ENCODE results near the gene TRAPPC5. TPM values are rescaled to one million over a fixed set of nuclear protein-coding genes. Genes with fewer than 3 reads are reported as not detected.

TRAPPC5 gene
- polyA plus RNA-seq, 1 of the 3 experiments (the other 2 are of a cell fraction), result 49.4 TPM

GRCh38 chr19:7705387-7706187 lies 25.0 kb downstream of the TRAPPC5 start:
- Histone ChIP-seq H3K4me1 (ENCODE audit: control insufficient read depth in 1 of 2, insufficient read depth in 2 of 2, low read depth in 1 of 2, low read length in 1 of 2) (no peaks in the 10 kb centered on the region), H3K9me2 (no peaks in the 10 kb centered on the region), H2AFZ (ENCODE audit: low read depth) (no peak overlapping the region), H3K9me3 (no peaks in the 10 kb centered on the region), H3K9ac (no peak overlapping the region), H3K36me3 (replicated peaks in 1 of 2; ENCODE audit: control insufficient read depth in 1 of 2, insufficient read depth in 2 of 2, low read length in 1 of 2) (no peaks in the 10 kb centered on the region), H3K4me3 (ENCODE audit: low read depth in 2 of 2, low read length in 1 of 2) (no peak overlapping the region), H3K27me3 (ENCODE audit: insufficient read depth) (peaks cover 64% of the 10 kb centered on the region), H3K4me2 (no peak overlapping the region), H4K20me1 (ENCODE audit: insufficient read depth) (no peaks in the 10 kb centered on the region), H3K79me2 (ENCODE audit: insufficient read depth) (no peaks in the 10 kb centered on the region), H3F3A (replicated peaks; ENCODE audit: insufficient read depth) (no peaks in the 10 kb centered on the region), H3K27ac (ENCODE audit: low read depth in 2 of 2, low read length in 1 of 2) (no peak overlapping the region)
- CTCF ChIA-PET, result interaction anchor here (0.8 kb wide), 1 partner anchor 25 kb away, joined by 4 read pairs; the partner anchor contains the start of gene TRAPPC5
- DNase-seq, result no peak
- POLR2A ChIA-PET, result no interaction called here
- 29% methylated on average over 24 of the region's 24 CpGs for WGBS (ENCODE audit: low lambda C conversion rate)
- TF ChIP-seq, protein P1, sequence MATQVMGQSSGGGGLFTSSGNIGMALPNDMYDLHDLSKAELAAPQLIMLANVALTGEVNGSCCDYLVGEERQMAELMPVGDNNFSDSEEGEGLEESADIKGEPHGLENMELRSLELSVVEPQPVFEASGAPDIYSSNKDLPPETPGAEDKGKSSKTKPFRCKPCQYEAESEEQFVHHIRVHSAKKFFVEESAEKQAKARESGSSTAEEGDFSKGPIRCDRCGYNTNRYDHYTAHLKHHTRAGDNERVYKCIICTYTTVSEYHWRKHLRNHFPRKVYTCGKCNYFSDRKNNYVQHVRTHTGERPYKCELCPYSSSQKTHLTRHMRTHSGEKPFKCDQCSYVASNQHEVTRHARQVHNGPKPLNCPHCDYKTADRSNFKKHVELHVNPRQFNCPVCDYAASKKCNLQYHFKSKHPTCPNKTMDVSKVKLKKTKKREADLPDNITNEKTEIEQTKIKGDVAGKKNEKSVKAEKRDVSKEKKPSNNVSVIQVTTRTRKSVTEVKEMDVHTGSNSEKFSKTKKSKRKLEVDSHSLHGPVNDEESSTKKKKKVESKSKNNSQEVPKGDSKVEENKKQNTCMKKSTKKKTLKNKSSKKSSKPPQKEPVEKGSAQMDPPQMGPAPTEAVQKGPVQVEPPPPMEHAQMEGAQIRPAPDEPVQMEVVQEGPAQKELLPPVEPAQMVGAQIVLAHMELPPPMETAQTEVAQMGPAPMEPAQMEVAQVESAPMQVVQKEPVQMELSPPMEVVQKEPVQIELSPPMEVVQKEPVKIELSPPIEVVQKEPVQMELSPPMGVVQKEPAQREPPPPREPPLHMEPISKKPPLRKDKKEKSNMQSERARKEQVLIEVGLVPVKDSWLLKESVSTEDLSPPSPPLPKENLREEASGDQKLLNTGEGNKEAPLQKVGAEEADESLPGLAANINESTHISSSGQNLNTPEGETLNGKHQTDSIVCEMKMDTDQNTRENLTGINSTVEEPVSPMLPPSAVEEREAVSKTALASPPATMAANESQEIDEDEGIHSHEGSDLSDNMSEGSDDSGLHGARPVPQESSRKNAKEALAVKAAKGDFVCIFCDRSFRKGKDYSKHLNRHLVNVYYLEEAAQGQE (IDR thresholded peaks at IDR 0.05; ENCODE audit: low read depth, low read length), result no peak
- no peak for TF ChIP-seq EP300 (IDR thresholded peaks at IDR 0.05; ENCODE audit: borderline replicate concordance in 1 of 2, low read depth in 1 of 2, low read length in 1 of 2)
- TF ChIP-seq GATA2 (CRISPR knock-in tag; IDR thresholded peaks at IDR 0.05), result no peak
- TF ChIP-seq, protein P2, sequence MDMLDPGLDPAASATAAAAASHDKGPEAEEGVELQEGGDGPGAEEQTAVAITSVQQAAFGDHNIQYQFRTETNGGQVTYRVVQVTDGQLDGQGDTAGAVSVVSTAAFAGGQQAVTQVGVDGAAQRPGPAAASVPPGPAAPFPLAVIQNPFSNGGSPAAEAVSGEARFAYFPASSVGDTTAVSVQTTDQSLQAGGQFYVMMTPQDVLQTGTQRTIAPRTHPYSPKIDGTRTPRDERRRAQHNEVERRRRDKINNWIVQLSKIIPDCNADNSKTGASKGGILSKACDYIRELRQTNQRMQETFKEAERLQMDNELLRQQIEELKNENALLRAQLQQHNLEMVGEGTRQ (IDR thresholded peaks at IDR 0.05; ENCODE audit: borderline replicate concordance, low read depth, low read length), result no peak
- no peak for TF ChIP-seq FOSL2 (IDR thresholded peaks at IDR 0.05; ENCODE audit: borderline replicate concordance, low read depth)
- TF ChIP-seq MEF2A (IDR thresholded peaks at IDR 0.05; ENCODE audit: borderline replicate concordance, low read depth), result no peak
- TF ChIP-seq SMC3 (IDR thresholded peaks at IDR 0.05; ENCODE audit: low read depth, low read length), result no peak
- TF ChIP-seq, protein P3, sequence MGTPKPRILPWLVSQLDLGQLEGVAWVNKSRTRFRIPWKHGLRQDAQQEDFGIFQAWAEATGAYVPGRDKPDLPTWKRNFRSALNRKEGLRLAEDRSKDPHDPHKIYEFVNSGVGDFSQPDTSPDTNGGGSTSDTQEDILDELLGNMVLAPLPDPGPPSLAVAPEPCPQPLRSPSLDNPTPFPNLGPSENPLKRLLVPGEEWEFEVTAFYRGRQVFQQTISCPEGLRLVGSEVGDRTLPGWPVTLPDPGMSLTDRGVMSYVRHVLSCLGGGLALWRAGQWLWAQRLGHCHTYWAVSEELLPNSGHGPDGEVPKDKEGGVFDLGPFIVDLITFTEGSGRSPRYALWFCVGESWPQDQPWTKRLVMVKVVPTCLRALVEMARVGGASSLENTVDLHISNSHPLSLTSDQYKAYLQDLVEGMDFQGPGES (IDR thresholded peaks at IDR 0.05; ENCODE audit: low read depth, low read length), result no peak
- no peak for TF ChIP-seq NFIC (IDR thresholded peaks at IDR 0.05; ENCODE audit: borderline replicate concordance)
- no peak for TF ChIP-seq RAD21 (IDR thresholded peaks at IDR 0.05; ENCODE audit: low read length)
- TF ChIP-seq ZBTB33 (IDR thresholded peaks at IDR 0.05; ENCODE audit: borderline replicate concordance, low read depth), result no peak
- no peak for TF ChIP-seq TCF12 (IDR thresholded peaks at IDR 0.05)
- no peak for TF ChIP-seq SIN3A (IDR thresholded peaks at IDR 0.05; ENCODE audit: borderline replicate concordance, low read depth, low read length)
- TF ChIP-seq FOXJ3 (CRISPR knock-in tag; IDR thresholded peaks at IDR 0.05), result no peak
